Islet of Langerhans (tissue), 1 donor: ENCODE data around the gene SRSF8.
A peak's percentile ranks its signal among the peaks of the same experiment; 100 is the strongest.

Experiments used
- FAIRE-seq: peaks from one replicate; lab custom pipeline; 2011; peaks lifted over from hg19 to GRCh38; lab: Jason Lieb, UNC

SRSF8 gene

DNA sequence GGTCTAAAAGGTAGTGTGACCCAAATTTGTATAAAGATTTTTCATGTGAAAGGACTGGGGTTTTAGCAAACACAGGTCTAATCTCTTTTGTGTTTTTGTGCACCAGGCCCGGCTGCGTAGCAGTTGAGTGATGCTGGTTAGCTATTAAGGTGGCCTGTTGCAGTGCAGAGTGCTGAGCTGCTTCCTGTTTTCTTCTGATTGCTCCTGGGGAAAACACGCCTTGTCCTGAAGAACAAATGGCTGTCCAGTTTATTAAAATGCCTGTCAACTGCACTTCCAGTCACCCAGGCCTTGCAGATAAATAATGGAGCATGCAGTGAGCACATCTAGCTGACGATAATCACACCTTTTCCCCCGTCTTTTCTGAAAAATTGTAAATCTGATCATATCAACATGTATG is 1.8 kb downstream of the SRSF8 start:
- peak; percentile 99 for FAIRE-seq

DNA sequence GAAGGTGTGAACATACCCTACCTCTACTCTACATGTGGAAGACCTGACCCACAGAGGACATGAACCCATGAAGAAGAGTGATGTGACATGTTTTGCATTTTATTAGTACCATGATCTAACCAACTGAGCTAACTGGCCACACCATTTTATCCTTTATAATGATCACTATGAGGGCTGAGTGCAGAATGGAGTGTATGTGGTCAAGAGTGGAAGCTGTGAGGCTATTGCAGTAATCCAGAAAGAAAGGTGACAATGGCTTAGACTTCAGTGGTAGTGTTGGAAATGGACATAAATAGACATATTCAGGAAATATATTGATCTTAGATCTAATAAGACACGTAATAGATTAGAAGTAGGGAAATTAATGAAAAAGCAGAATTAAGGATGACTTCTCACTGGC is 3.8 kb downstream of the SRSF8 start:
- no peak for FAIRE-seq

DNA sequence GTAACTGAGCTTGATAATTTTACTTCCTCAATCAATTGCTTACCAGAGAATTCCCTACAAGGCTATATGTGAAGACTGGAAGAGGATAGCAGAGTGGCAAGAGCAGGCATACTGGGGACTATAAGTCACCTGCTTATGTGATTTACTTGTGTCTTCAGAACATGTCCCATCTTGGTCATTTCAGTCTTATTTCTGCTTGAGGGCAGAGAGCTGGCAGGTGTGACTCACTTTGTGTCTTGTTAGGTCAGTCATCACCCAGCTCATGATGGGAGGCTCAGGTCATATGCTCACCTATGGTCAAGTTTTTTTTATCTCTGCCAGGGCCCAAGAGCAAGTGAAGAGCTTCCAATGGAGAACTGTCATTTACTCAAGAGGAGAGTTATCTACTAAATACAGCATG is 6.2 kb downstream of the SRSF8 start:
- FAIRE-seq = no peak

- FAIRE-seq = peak; percentile 78
These were observed 8.3 kb downstream of the SRSF8 start for GRCh38 chr11:95074792-95075563.

DNA sequence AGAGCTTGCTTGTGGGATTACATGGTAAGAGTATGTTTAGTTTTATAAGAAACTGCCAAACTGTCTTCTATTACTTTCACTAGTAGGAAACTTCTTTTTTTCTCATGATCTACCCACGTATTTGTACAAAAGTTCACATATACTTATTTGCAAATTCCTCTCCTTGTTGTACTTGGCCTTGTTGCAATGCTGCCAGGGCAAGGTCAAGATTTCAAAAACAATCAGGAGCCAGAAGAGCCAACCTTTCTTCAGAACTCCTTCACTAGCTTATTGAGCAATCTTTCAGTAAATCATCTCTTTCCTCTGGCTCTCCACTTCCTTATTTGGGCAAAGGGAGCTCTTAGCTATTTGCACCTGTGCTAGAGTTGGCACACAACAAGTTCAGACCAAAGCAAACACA is 9.7 kb downstream of the SRSF8 start:
- FAIRE-seq = no peak

DNA sequence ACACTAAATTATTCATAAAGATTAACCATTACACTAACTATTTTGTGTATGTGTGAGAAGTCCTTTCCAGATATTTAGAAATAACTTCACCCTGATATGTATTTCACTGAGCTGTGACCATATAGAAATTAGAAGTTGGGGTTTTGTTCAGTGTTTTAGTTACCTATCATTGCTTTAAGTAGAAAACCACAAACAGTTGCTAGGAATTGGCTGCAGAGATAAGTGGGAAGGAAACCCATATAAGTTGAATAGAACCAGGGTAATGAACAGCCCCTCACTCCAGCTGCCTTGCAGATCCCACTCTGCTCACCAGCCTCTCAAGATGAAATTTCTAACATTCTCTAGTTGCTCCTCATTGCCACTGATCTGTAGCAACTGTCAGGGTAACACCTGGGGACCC is 10.3 kb downstream of the SRSF8 start:
- no peak for FAIRE-seq

- no peak for FAIRE-seq
These were observed 11.8 kb downstream of the SRSF8 start for GRCh38 chr11:95078526-95078925.

DNA sequence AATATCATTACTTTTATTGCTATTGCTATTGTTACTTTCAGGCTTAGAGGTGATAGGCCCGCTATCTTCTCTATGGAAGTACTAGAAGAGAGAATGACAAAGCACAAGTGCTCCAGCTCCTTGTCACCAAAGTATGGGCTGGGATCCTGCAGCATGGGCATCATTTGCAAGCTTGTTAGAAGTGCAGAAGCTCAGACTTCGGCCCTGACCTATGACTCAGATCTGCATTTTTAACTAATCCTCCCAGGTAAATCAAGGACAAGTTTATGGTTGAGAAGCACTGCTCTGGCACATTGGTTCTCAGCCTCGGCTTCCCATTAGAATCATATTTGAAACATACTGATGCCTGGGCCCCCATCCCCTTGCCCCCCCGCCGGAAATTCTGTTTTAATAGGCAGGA is 14.3 kb downstream of the SRSF8 start:
- FAIRE-seq = no peak

GRCh38 chr11:95081412-95081811 is 14.7 kb downstream of the SRSF8 start:
- FAIRE-seq = no peak

DNA sequence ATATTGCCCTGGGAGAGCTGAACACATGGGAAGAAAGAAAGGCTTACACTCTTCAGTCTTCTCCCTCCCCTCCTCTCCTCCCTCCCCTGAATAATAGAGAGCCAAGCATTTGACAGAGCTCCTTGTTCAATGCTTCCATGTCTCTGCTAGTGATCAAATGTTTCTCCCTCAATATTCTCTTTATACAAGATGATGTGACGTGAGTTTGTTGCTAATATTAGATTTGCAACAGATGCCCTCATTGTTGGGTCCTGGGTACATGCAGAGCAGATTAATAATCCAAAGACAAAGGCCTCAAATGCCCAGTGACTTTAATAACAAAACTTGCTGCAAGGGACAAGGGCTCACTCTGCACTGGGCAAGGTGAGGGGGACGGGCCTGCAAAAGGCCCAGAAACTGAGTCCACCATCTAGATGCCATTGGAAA is 15.9 kb downstream of the SRSF8 start:
- no peak for FAIRE-seq

DNA sequence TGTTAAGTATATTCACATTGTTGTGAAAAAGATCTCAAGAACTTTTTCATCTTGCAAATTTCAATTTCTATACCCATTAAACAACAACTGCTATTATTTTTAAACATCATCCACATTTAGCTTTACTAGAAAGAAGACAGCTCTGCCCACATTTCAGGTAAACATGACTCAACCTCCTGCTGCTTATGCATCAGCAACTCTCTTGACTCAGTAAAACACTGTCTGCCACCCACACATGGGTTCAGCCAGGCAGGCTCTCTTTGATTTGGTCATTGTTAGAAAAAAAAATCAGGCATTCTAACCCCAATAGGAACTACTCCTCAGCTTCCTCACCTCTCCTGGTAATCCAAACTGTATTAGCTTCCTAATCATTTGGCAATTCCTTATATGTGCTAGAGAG is 17.8 kb downstream of the SRSF8 start:
- peak; percentile 97 for FAIRE-seq

DNA sequence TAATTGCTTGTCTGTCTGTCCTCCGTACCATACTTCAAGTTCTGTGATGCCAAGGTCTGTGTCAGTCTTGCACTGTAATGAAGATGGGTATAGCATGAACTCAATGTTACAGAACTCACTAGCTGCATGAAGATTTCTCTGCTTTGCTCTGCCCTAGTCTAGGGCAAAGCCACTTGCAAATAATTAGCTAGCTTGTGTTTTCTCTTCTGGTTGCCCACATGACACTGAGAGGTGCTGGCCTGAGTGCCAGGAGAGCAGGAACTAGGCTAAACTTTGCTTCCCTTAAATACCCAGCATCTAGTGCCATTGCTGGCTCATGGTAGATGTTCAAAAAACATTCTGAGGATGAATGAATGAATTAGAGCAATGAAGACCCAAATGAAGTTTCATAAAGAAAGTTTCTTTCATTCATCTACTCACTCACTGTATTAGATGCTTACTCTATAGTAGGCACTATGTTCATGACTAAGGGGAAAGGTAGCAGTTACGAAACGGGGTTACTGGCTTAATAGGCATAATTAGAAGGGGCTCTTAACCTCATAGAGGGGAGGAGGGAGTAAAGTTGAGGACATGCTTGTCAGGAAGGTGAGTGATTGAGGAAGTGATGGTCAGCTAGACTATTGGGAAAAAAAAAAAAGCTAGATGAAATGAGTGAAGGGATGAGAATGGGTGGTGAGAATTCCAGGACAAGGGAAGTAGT is 18.5 kb downstream of the SRSF8 start:
- no peak for FAIRE-seq

- FAIRE-seq = no peak
These were observed 19.4 kb downstream of the SRSF8 start for GRCh38 chr11:95086151-95086550.

GRCh38 chr11:95086836-95087570 is 20.3 kb downstream of the SRSF8 start:
- no peak for FAIRE-seq

DNA sequence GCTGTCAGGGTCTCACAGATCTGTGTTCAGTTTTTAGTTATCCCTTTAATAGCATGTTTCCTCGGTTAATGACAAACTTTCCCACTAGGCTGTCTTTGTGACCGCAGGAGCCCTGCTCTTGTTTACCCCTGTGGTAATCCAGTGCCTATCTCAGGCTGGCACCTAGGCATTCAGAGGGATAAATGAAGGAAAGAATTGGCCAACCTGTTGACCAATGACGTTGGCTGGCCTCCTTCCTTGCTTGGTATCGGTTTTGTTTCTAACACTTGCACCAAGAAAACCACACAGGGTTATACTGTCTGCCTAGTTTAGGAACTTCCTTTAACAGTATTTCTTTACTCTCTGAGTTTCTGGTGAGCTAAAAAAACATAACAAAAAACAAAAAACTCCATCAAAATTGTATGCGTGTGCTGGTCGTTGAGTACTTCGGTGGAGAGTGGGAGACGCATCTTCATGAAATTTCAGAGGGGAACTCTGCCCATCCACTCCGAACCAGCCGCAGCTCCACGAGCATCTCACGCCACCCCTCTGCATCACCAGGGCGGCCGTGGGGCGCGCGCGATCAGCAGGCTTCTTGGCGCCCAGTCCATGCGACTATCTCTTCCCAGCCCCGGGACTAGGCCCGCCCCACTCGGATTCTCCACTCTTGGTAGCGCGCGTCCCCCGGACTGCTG is 22.4 kb downstream of the SRSF8 start:
- FAIRE-seq = no peak

DNA sequence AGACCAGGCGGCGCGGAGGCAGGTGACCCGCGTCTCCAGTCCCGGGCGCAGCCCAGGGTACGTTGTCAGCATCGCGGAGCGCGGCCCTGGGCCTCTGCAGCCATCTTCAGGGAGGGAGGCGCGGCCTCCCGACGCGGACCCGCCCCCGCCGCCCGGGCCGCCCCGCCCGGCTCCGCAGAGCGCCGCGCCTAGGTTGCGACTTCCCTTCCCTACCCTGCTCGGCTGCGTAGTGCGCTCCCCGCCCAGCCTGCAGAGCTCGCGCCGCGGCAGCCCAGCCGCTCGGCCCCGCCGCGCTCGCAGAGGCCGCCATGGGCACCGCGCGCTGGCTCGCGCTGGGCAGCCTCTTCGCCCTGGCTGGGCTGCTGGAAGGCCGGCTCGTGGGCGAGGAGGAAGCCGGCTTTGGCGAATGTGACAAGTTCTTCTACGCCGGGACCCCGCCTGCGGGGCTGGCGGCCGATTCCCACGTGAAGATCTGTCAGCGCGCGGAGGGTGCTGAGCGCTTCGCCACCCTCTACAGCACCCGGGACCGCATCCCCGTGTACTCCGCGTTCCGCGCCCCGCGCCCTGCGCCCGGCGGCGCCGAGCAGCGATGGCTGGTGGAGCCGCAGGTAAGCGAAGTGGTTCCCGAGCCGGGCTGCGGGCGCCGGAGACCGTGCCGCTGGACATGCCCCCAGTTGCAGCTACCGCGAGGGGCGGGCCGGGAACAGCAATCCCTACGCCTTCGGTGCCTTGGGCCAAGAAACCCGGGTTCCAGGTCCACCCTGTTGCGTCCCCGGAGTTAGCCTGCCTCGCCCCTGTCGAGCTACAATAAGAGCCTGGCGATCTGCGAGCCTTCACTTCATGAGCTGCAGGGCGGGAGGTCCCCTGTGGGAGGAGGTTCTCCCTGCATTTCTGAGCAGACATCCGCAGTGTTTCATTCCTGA is 23.2 kb downstream of the SRSF8 start, which contains the start of gene ENDOD1:
ENDOD1 (plus strand) TSS at position 227 of the 923 bp plus-strand sequence; CDS start at position 309, 82 bp downstream.
- no peak for FAIRE-seq

DNA sequence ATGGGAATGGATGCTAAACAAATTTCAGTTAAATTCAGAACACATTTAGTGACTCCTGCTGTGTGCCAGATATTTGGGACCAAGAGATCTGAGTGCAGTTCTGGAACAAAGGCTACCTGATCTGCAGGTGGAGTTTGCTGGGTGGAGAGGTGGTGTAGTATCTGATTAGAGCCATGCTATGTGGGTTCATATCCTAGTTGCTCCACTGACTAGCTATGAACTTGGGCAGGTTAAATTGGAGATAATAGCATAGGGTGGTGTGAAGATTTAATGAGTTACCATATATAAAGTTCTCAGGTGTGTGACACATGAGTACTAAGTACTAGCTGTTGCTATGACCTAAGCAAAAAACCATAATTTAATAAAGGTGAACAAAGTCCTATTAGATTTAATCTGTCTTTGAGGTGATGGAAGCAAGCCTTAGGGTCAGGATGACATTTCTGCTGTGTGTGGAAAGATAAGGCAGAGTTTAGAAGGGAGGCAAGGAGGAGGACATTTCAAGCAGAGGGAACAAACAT is 25.0 kb downstream of the SRSF8 start:
- FAIRE-seq = no peak

DNA sequence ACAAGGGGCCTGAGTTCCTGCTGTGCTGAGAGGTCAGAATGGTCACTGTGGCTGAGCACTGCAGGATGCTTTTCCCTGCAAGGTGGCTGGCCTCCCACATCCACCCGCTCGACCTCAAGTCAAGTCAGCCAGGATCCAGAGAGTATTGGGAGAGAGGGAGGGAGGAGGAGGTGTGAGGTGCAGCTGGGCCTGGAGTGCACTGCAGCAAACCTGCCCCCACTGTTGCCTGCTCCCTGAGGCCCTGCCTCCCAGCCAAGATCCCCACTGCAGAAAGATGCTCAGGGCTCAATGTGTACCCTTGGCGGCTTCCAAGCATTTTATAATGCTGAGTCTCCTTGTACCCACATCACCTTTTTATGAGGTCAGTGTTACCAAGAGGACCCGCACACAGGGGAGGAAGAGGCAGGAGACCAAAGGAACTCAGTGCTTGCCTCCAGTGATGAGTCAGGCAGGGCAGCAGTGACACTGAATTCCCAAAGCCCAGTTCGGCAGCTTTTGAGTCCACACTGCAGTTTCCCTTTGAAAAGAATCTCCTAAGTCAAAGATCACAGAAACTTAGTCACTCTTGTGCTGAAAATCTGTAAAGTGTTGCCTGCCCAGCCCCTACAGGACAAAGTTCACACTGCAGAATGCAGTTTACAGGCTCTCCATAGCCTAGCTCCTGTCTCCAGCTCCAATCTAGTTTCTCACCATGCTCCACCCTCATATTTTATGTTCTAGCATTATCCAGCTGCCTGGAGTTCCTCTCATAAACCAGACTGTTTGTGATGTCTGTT is 26.0 kb downstream of the SRSF8 start:
- no peak for FAIRE-seq

DNA sequence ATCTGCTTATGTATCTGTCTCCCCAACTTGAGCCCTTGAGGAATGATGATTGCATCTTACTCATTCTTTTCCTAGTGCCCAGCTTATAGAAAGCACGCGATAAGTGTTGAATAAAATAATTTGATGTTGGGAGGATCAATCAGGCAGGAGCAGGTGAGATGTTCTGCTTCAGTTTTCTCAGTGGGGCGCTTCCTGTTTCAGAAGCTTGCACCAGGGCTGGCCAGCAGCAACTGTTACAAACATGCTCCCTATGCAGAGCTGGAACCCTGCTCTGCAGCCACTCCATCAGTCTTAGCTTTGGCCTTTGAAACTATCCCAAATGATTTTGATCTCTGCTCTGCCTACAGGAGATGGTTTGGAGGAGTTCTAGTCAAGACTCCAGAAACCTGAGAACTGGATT is 26.8 kb downstream of the SRSF8 start:
- no peak for FAIRE-seq

DNA sequence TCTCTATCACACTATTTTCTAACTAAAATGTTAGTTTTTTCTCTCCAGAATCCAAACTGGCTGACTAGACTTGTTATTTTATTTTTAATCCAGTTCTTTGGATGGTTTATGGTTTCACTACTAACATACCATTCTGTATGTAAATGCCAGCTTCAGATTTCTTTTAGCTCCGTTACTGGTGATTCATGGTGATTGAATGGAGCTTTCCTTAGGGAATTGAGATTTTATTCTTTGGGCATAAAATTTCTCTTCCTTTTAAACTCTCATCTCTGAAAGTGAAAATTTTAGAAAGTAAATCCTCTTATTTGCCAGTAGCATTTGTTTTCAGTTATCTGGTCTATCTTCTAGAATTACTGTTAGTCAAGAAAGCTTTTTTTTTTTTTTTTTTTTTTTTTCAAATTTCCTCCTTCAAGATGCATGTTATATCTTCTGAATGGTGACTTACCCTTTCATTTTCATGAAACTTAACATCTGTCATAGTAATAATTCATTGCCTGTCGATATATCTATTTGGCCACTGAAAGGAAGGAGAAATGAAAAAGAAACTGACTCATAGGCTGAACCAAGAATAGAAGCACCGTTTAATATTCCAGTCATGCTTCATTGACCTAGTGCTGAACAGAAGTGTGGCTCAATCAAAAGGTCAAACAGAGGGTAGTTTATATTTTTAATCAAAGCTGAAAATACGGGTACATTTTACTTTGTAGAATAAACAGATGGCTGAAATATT is 29.3 kb downstream of the SRSF8 start:
- peak; percentile 84 for FAIRE-seq
